H1 (cell line): Measurements from ENCODE around the gene SRR. TPM values are rescaled to one million over a fixed set of nuclear protein-coding genes. Genes with fewer than 3 reads are reported as not detected.

ENCODE experiments used
- CTCF ChIA-PET: fragments of 300-600 bp; sonication (Branson Sonifier 250); formaldehyde crosslinking; loops from one replicate; lab custom pipeline; 2021; ENCODE audit not compliant: partially characterized antibody; lab: Charles Lee
- POLR2A ChIA-PET: fragments of 300-600 bp; sonication (Branson Sonifier 250); formaldehyde crosslinking; loops from one replicate; lab custom pipeline; 2021; ENCODE audit warnings: inconsistent platforms; ENCODE audit not compliant: partially characterized antibody; lab: Charles Lee
- DNase-seq, 2 experiments: peaks; one replicate each; pipeline versions ENCODE4 v3.0.0 to v3.0.0-alpha.2; 2010 to 2022; ENCODE audit warnings: low spot score in 2 of 2, low read depth in 1 of 2, mixed read lengths in 1 of 2
- FAIRE-seq: peaks from 2 replicates; lab custom pipeline; 2011; peaks lifted over from hg19 to GRCh38; lab: Jason Lieb, UNC
- H2AFZ ChIP-seq: 2 replicates; pipeline ENCODE4 v1.8.1; 2012; ENCODE audit warnings: low read length, inconsistent platforms
- H2AK5ac ChIP-seq: 2 replicates; pipeline ENCODE4 v1.6.1; 2013; ENCODE audit warnings: low read depth, low read length
- H2BK120ac ChIP-seq: replicated peaks from 2 replicates; pipeline ENCODE3; 2013; ENCODE audit warnings: low read depth, low read length, inconsistent platforms
- H2BK12ac ChIP-seq: 2 replicates; pipeline ENCODE4 v1.6.1; 2013; ENCODE audit warnings: low read depth, low read length
- H2BK15ac ChIP-seq: 2 replicates; pipeline ENCODE4 v1.6.1; 2013; ENCODE audit warnings: low read length
- H2BK20ac ChIP-seq: 2 replicates; pipeline ENCODE4 v1.6.1; 2013; ENCODE audit warnings: low read length
- H2BK5ac ChIP-seq: 2 replicates; pipeline ENCODE4 v1.6.1; 2013; ENCODE audit warnings: low read depth, low read length
- H3K14ac ChIP-seq: 2 replicates; pipeline ENCODE4 v1.6.1; 2013; ENCODE audit warnings: inconsistent platforms; ENCODE audit not compliant: insufficient read length
- H3K18ac ChIP-seq: 2 replicates; pipeline ENCODE4 v1.6.1; 2013; ENCODE audit warnings: low read length; ENCODE audit errors: extremely low read depth
- H3K23ac ChIP-seq: 2 replicates; pipeline ENCODE4 v1.6.1; 2013; ENCODE audit warnings: inconsistent platforms; ENCODE audit not compliant: insufficient read length
- H3K23me2 ChIP-seq: 2 replicates; pipeline ENCODE4 v1.6.1; 2013; ENCODE audit warnings: low read depth, low read length
- H3K27ac ChIP-seq: 2 replicates; pipeline ENCODE4 v1.6.1; 2011; ENCODE audit warnings: low read depth, low read length, inconsistent platforms
- H3K27me3 ChIP-seq, 4 experiments: replicated peaks in 1 of 4; 1 replicate in 1 of 4; 2 replicates in 3 of 4; pipeline versions ENCODE4 v1.6.1 to v1.8.1; 2011 to 2013; ENCODE audit warnings: low read length in 3 of 4, mild to moderate bottlenecking in 3 of 4, inconsistent platforms in 2 of 4, mixed read lengths in 2 of 4, moderate library complexity in 1 of 4; ENCODE audit not compliant: control insufficient read depth in 3 of 4, insufficient read depth in 3 of 4; ENCODE audit errors: extremely low read depth in 1 of 4
- H3K36me3 ChIP-seq, 4 experiments: 2 replicates each; pipeline versions ENCODE4 v1.6.1 to v1.8.1; 2011 to 2013; ENCODE audit warnings: mild to moderate bottlenecking in 4 of 4, low read length in 3 of 4, moderate library complexity in 2 of 4, control low read depth in 1 of 4, inconsistent platforms in 1 of 4; ENCODE audit not compliant: insufficient read depth in 4 of 4, control insufficient read depth in 2 of 4
- H3K4ac ChIP-seq: replicated peaks from 2 replicates; pipeline ENCODE3; 2013; ENCODE audit warnings: low read length, low read depth, mixed read lengths, inconsistent platforms; ENCODE audit not compliant: insufficient read length
- H3K4me1 ChIP-seq, 4 experiments: replicated peaks in 1 of 4; 1 replicate in 1 of 4; 2 replicates in 3 of 4; pipeline versions ENCODE4 v1.6.1 to v1.8.1; 2011 to 2013; ENCODE audit warnings: low read length in 3 of 4, inconsistent platforms in 2 of 4, mixed read lengths in 1 of 4; ENCODE audit not compliant: insufficient read depth in 4 of 4, control insufficient read depth in 3 of 4
- H3K4me2 ChIP-seq, 2 experiments: 2 replicates each; pipeline versions ENCODE4 v1.6.1 to v1.8.1; 2011 to 2013; ENCODE audit warnings: low read depth in 2 of 2, low read length in 2 of 2, control low read depth in 1 of 2, inconsistent platforms in 1 of 2, mild to moderate bottlenecking in 1 of 2; ENCODE audit not compliant: insufficient read depth in 1 of 2
- H3K4me3 ChIP-seq, 4 experiments: fragments of 200-600, 300-600 bp in 1 of 4; sonication (generic), shearing (Covaris generic), sonication (Bioruptor Twin) in 1 of 4; 2 replicates each; pipeline versions ENCODE4 v1.5.1 to v1.8.1; 2011 to 2016; ENCODE audit warnings: low read length in 4 of 4, low read depth in 3 of 4, control low read depth in 2 of 4, inconsistent platforms in 2 of 4, mild to moderate bottlenecking in 2 of 4, mixed read lengths in 1 of 4, moderate library complexity in 1 of 4; ENCODE audit not compliant: insufficient read depth in 2 of 4; ENCODE audit errors: extremely low read depth in 1 of 4
- H3K56ac ChIP-seq: replicated peaks from 2 replicates; pipeline ENCODE3; 2013; ENCODE audit warnings: low read depth, mild to moderate bottlenecking, mixed read lengths, low read length, inconsistent platforms; ENCODE audit not compliant: insufficient read length
- H3K79me1 ChIP-seq: 2 replicates; pipeline ENCODE4 v1.6.1; 2013; ENCODE audit warnings: low read depth, low read length, control low read depth
- H3K79me2 ChIP-seq, 2 experiments: 2 replicates each; pipeline versions ENCODE4 v1.6.1 to v1.8.1; 2012 to 2013; ENCODE audit warnings: low read length in 2 of 2, mild to moderate bottlenecking in 2 of 2, inconsistent platforms in 1 of 2; ENCODE audit not compliant: insufficient read depth in 2 of 2, control insufficient read depth in 1 of 2
- H3K9ac ChIP-seq, 4 experiments: replicated peaks in 1 of 4; 1 replicate in 1 of 4; 2 replicates in 3 of 4; pipeline versions ENCODE4 v1.6.1 to v1.8.1; 2011 to 2013; ENCODE audit warnings: low read depth in 3 of 4, low read length in 3 of 4, control low read depth in 2 of 4, mild to moderate bottlenecking in 2 of 4, moderate library complexity in 2 of 4, inconsistent platforms in 1 of 4; ENCODE audit errors: extremely low read depth in 1 of 4
- H3K9me3 ChIP-seq, 2 experiments: 2 replicates each; pipeline versions ENCODE4 v1.6.1 to v1.8.1; 2012 to 2013; ENCODE audit warnings: mild to moderate bottlenecking in 2 of 2, moderate library complexity in 2 of 2, control low read depth in 1 of 2, inconsistent platforms in 1 of 2, low read depth in 1 of 2, low read length in 1 of 2, mixed read lengths in 1 of 2; ENCODE audit not compliant: insufficient read depth in 2 of 2
- H4K20me1 ChIP-seq, 2 experiments: replicated peaks in 1 of 2; 2 replicates each; pipeline versions ENCODE3 to v1.8.1; 2011 to 2013; ENCODE audit warnings: inconsistent platforms in 2 of 2, low read length in 2 of 2, mild to moderate bottlenecking in 1 of 2; ENCODE audit not compliant: insufficient read depth in 2 of 2, control insufficient read depth in 1 of 2
- H4K5ac ChIP-seq: 2 replicates; pipeline ENCODE4 v1.6.1; 2013; ENCODE audit warnings: low read length, low read depth, mixed read lengths, inconsistent platforms; ENCODE audit not compliant: insufficient read length
- H4K8ac ChIP-seq: 2 replicates; pipeline ENCODE4 v1.8.0; 2013; ENCODE audit warnings: mild to moderate bottlenecking, moderate library complexity, low read length, inconsistent platforms; ENCODE audit not compliant: insufficient read depth; ENCODE audit errors: extremely low read depth
- H4K91ac ChIP-seq: replicated peaks from 2 replicates; pipeline ENCODE3; 2013; ENCODE audit warnings: low read length, mixed read lengths, inconsistent platforms; ENCODE audit not compliant: insufficient read length
- BACH1 ChIP-seq: IDR thresholded peaks from 2 replicates; pipeline ENCODE4 v1.6.1; 2012; ENCODE audit warnings: low read length, improper control_type of control experiment
- CREB1 ChIP-seq: IDR thresholded peaks from 2 replicates; pipeline ENCODE4 v1.6.1; 2012; ENCODE audit warnings: inconsistent platforms
- GABPA ChIP-seq: IDR thresholded peaks from 2 replicates; pipeline ENCODE4 v1.6.1; 2011; ENCODE audit warnings: mild to moderate bottlenecking, low read length, moderate library complexity, borderline replicate concordance; ENCODE audit not compliant: insufficient read depth
- HDAC2 ChIP-seq, 2 experiments: fragments of 300-600 bp in 1 of 2; sonication (generic) in 1 of 2; IDR thresholded peaks; 2 replicates each; pipeline ENCODE4 v1.6.1; 2011 to 2012; ENCODE audit warnings: low read depth in 2 of 2, low read length in 2 of 2, mild to moderate bottlenecking in 2 of 2, moderate library complexity in 2 of 2, borderline replicate concordance in 1 of 2, inconsistent platforms in 1 of 2
- RNF2 ChIP-seq: fragments of 200-900, 300-1000 bp; sonication (generic); IDR thresholded peaks from 2 replicates; pipeline ENCODE4 v1.7.1; 2016; ENCODE audit warnings: borderline replicate concordance, low read depth, mild to moderate bottlenecking, antibody characterized with exemption, low read length; ENCODE audit not compliant: poor library complexity, severe bottlenecking; ENCODE audit errors: missing control alignments
- ZNF274 ChIP-seq: IDR thresholded peaks from 2 replicates; pipeline ENCODE4 v1.7.0; 2012; ENCODE audit warnings: low read length, borderline replicate concordance; ENCODE audit errors: extremely low read depth
- WGBS, 2 experiments: shearing (Covaris generic) in 1 of 2; methylation state at CpG; one replicate each; pipeline versions ENCODE4 v1.1.6 to v1.1.7; 2013 to 2015; ENCODE audit warnings: low lambda C conversion rate in 2 of 2, mixed read lengths in 2 of 2, inconsistent platforms in 1 of 2, low coverage in 1 of 2, missing lambda C conversion rate in 1 of 2; ENCODE audit not compliant: insufficient replicate concordance in 2 of 2, insufficient coverage in 1 of 2, insufficient read length in 1 of 2; ENCODE audit errors: extremely low coverage in 1 of 2, missing lambda C conversion rate in 1 of 2; 5-methylcytosine and 5-hydroxymethylcytosine counted together
- polyA plus RNA-seq, 7 experiments: library from polyadenylated mRNA; depleted of rRNA in 3 of 7; stranded (reverse) in 5 of 7; unstranded in 2 of 7; fragments of >200 nt in 5 of 7; fragments of 200-250 nt in 2 of 7; gene quantifications; 1 replicate in 5 of 7; 2 replicates in 1 of 7; 4 replicates in 1 of 7; pipeline versions ENCODE4 v1.2.1 to v1.2.3, GENCODE V29; 2011 to 2013; ENCODE audit warnings: missing spikeins in 2 of 7, mixed read lengths in 2 of 7
- total RNA-seq: library from RNA; stranded (reverse); fragmentation: NEBNext Ultra II Directional; extraction: Animal tissue kit (Norgen Biotek cat#: 25700); gene quantifications from 2 replicates; pipeline ENCODE4 v1.2.1, GENCODE V29; 2021
- TF ChIP-seq, protein P1 (sequence below), 3 experiments: IDR thresholded peaks; 1 replicate in 2 of 3; 2 replicates in 1 of 3; pipeline versions ENCODE4 v1.5.1 to v1.6.1; 2011; ENCODE audit warnings: low read length in 3 of 3, mild to moderate bottlenecking in 3 of 3, inconsistent platforms in 2 of 3, low read depth in 1 of 3, moderate library complexity in 1 of 3; ENCODE audit not compliant: insufficient read depth in 1 of 3; ENCODE audit errors: control extremely low read depth in 1 of 3

SRR gene
- total and polyA plus RNA-seq, 2 of the 8 experiments (the other 6 are each of a cell fraction or from before 2014, with no cell fraction given) = 3.6 to 4.5 TPM

DNA sequence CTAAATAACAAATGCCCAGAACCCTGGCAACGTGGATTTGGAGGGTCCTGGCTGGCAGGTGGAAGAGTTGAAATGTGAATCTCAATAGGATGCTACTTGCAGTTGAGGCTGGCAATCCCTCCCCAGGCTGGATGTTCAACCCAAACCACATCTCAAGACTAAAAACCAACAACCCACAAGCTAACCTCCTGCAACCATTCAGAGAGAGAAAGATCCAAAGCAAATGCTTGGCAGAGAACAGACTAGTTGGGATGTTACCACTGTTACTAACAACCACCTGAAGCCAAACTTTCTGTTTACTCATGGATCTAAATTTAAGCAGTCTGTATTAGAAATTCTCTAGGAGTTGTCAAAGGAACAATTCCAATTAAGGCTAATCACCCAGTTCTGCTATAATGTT, 28.0 kb upstream of the SRR start:
- no peak overlapping the region for H3K9ac ChIP-seq

More for the DNA sequence above, 28.0 kb upstream of the SRR start:
- H3K18ac ChIP-seq = no peak overlapping the region
- H4K5ac ChIP-seq = no peak overlapping the region
- no peak overlapping the region for H2BK120ac ChIP-seq
- no peaks in the 10 kb centered on the region for H3K79me1 ChIP-seq
- no peak overlapping the region for H3K56ac ChIP-seq
- H3K4ac ChIP-seq = no peak overlapping the region
- H4K8ac ChIP-seq = no peak overlapping the region
- H3K79me2 ChIP-seq = no peaks in the 10 kb centered on the region
- no peak overlapping the region for H3K14ac ChIP-seq
- 86% methylated on average over 1 of the region's 1 CpG; no CpG with 5 or more reads in 1 of the 2 experiments for WGBS, 2 experiments
- H2AK5ac ChIP-seq = no peak overlapping the region
- H2BK20ac ChIP-seq = no peak overlapping the region
- no peaks in the 10 kb centered on the region for H3K4me1 ChIP-seq
- peaks cover 0 to 14% (median 9%) of the 10 kb centered on the region in 4 experiments; a peak in 5 of 8 replicates for H3K36me3 ChIP-seq
- FAIRE-seq (no peak), DNase-seq (no peak)
- H3K4me2 ChIP-seq = no peak overlapping the region
- H3K27me3 ChIP-seq = no peaks in the 10 kb centered on the region
- ChIA-PET CTCF (interaction anchor here (0.8 to 1.4 kb wide), 3 partner anchors 9 to 31 kb away, joined by 3 to 4 read pairs (median 3); no protein-coding TSS in a partner anchor), POLR2A (interaction anchor here (1.1 kb wide), 1 partner anchor 23 kb away, joined by 4 read pairs; no protein-coding TSS in a partner anchor)
- TF ChIP-seq RNF2 (no peak), BACH1 (no peak), HDAC2 (IDR thresholded peaks at IDR 0.05; ENCODE audit: borderline replicate concordance in 1 of 2, low read depth in 2 of 2, low read length in 2 of 2) (no peak), ZNF274 (no peak), GABPA (no peak), CREB1 (no peak)
- TF ChIP-seq, protein P1, sequence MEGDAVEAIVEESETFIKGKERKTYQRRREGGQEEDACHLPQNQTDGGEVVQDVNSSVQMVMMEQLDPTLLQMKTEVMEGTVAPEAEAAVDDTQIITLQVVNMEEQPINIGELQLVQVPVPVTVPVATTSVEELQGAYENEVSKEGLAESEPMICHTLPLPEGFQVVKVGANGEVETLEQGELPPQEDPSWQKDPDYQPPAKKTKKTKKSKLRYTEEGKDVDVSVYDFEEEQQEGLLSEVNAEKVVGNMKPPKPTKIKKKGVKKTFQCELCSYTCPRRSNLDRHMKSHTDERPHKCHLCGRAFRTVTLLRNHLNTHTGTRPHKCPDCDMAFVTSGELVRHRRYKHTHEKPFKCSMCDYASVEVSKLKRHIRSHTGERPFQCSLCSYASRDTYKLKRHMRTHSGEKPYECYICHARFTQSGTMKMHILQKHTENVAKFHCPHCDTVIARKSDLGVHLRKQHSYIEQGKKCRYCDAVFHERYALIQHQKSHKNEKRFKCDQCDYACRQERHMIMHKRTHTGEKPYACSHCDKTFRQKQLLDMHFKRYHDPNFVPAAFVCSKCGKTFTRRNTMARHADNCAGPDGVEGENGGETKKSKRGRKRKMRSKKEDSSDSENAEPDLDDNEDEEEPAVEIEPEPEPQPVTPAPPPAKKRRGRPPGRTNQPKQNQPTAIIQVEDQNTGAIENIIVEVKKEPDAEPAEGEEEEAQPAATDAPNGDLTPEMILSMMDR (IDR thresholded peaks at IDR 0.05; ENCODE audit: control extremely low read depth in 1 of 3, insufficient read depth in 1 of 3, low read depth in 1 of 3, low read length in 3 of 3) = no peak
- H2BK12ac ChIP-seq = no peak overlapping the region
- no peak overlapping the region for H2BK5ac ChIP-seq
- no peak overlapping the region for H4K91ac ChIP-seq
- H2BK15ac ChIP-seq = no peak overlapping the region
- H3K27ac ChIP-seq = no peak overlapping the region
- no peak overlapping the region for H2AFZ ChIP-seq
- H3K23ac ChIP-seq = no peak overlapping the region
- H3K4me3 ChIP-seq = no peak overlapping the region
- H3K23me2 ChIP-seq = no peaks in the 10 kb centered on the region
- peaks cover 0 to 2% of the 10 kb centered on the region in 2 experiments for H4K20me1 ChIP-seq
- no peaks in the 10 kb centered on the region for H3K9me3 ChIP-seq
